Femur (tissue), 1 donor: ENCODE results near the gene NDUFA13.
A peak's percentile ranks its signal among the peaks of the same experiment; 100 is the strongest.

Experiments
- DNase-seq: peaks from one replicate; pipeline ENCODE4 v3.0.0-alpha.2; 2017

Gene NDUFA13

GRCh38 chr19:19549804-19550464 is 33.9 kb downstream of the NDUFA13 start:
- no peak for DNase-seq

DNA sequence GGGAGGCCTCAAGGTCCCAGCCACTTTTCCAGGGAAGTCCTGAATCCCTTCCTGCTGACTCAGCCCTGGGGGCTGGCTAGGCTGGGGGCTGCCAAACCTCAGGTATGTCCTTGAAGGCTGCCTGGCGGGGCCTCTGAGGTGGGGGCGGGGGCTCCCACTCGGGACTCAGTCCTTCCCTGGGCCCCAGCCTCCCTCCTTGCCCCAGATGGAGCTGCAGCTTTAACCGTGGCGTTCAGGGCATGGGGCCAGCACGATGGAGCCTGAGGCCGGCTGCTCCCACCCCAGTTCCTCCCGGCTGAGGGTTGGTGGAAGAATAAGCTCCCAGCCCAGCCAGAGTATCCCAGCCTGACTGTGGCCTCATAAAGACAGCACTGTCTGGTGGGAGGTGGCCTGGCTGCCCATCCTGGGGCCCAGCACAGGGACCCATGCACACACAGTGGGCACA is 34.5 kb downstream of the NDUFA13 start:
- peak; percentile 86 for DNase-seq

- DNase-seq, result peak; percentile 19
Observed at GRCh38 chr19:19550972-19551852, 35.2 kb downstream of the NDUFA13 start.

DNA sequence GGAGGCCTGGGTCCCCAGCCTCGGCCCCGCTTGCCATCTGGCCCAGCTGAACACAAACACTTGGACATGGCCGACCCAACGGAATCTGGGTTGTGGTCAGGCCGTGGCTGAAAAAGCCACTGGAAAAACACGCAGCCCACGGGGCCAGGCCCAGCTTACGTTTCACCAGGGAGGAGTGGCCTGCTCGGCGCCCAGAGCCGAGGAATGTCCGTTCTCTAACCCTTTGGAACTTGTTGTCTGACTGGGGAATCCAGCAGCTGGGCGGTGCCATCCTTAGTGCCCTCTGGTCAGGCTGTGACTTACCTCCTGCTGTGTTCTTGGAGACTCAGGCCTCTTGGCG is 35.8 kb downstream of the NDUFA13 start:
- DNase-seq, result peak; percentile 83

GRCh38 chr19:19552798-19553197 is 36.8 kb downstream of the NDUFA13 start:
- DNase-seq, result peak; percentile 64

DNA sequence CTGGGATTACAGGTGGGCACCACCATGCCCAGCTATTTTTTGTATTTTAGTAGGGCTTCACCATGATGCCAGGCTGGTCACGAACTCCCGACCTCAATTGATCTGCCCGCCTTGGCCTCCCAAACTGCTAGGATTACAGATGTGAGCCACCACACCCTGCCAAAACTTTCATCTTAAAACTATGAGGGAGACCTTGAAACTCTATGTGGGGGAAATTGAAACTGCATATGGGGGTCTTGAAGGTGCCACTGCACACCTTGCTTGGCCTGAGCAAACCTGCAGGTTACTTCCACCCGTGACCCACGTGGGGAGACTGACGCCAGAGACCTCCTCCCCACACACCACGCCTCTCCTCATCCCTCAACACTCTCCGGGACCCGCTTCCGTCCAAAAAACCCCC is 37.6 kb downstream of the NDUFA13 start:
- no peak for DNase-seq

- DNase-seq, result no peak
Observed at GRCh38 chr19:19554074-19555023, 38.3 kb downstream of the NDUFA13 start.

DNA sequence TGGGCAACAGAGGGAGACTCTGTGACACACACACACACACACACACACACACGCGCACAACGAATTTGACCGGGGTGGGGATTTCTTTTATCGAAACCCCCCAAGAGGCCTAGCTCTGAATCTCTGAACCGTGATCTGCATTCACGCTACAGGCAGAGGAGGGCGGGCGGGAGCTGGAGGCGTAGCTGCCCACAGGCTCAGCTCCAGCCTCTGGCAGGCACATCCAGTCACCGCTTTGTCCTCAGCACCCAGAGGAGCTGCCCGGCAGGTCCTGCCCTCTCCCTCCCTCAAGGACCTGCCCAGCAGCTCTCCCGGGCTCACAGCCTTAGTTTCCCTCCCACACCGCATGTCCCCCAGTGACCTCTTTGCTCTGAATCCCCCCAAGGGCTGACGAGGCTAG is 42.0 kb downstream of the NDUFA13 start:
- no peak for DNase-seq

- no peak for DNase-seq
Observed at GRCh38 chr19:19558636-19559035, 42.6 kb downstream of the NDUFA13 start.

DNA sequence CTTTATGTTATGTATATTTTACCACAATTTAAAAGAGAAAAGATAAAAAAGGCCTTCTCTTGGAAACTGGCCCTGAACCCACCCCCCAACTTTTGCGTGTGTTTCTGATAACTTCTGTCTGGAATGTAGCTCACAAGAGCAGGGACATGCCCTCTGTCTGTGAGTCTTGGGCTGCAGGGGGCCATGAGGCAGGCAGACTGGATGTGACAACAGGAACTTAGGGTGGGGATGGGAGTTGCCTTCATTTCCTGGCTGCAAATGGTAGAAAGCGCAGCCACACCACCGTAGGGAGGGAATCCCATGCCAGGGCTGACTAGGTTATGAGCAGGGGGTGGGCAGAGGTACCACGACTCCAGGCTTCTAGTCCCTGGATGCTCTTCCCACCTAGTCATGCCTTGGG is 43.9 kb downstream of the NDUFA13 start:
- no peak for DNase-seq

DNA sequence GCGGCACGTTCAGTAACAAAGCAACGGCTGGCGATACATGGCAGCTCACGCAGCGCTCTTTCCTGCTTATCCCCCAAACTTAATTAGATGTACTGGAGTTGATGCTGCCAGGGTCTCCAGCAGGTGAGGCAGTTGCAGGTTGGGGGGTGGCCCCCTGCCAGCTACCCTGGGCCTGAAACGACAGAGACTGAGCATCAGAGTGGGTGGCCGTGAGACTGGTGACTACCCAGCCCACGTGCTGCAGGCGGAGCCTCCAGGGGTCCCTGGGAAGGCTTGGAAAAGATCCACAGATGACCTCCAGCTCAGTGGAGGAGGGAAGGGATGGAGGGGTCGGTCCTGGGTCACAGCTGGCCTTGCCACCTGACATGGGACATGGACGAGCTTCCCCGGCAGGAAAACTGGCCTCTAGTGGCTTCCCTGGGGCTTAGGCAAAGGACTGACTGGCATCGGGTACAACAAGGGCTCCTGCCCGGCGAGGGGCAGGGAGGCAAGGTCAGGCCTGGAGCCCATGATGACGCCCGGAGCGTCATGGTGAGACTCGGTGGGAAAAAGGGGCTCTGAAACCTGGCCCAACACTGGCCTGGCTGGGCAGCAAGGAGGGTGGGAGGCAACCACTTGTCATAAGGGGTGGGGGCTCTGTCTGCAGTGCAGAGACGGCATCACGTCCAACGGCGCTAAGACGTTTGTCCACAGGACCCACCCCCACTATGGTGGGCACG is 46.1 kb downstream of the NDUFA13 start:
- DNase-seq, result no peak

GRCh38 chr19:19562665-19563347 is 46.8 kb downstream of the NDUFA13 start:
- no peak for DNase-seq

DNA sequence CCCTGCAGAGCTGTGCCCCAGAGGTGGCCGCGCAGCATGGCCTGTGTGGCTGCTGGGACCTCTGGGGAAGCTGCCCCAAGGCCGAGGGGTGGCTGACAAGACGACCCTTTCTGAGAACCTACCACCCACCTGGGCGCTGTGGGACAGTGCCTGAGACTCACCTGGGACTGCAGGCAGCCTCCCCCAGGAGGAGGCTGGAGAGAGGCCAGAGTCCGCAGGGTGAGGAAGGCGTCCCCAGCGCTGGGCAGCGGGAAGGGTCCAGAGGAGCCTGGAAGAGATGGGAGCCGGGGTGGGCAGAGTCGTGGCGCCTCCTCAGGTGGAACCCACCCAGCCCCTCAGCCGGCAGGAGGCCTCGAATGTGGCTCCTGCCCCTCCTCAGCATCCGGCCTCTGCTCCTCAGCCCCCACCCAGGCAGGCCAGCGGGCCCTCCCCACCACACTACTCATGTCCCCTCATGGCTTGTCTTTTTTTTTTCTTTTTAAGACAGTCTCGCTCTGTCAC is 47.4 kb downstream of the NDUFA13 start:
- DNase-seq, result no peak

DNA sequence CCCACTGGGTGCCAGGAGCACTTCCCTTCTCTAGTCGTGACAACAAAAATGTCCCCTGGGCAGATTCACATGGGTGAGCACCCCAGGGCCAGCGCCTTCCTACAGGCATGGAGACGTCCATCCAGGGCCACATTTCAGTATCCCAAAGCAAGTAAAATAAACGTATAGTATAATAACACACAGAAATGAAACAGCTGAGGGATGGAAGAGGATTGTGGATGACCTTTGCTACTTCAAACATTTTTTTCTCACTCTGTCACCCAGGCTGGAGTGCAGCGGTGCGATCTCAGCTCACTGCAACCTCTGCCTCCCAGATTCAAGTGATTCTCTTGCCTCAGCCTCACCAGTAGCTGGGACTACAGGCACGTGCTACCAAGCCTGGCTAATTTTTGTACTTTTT is 50.3 kb downstream of the NDUFA13 start:
- no peak for DNase-seq

DNA sequence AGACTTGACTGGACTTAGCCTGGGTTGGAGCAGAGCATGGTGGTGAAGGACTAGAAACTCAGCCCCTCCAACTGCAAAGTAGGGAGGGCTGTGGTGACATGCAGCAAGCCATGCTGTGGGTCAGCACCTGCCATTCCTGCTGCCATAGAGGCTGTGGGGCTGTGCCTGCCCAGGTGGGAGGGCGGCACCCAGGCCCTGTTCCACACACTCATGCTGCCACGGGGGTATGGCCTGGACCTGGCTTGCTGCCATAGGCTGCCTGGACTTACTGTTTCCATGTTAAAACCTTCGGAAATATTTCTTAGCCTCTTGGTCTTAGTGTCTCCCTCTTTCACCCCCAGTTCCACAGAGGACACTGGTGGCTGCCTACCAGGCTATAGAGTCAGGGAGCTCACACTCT is 51.4 kb downstream of the NDUFA13 start:
- no peak for DNase-seq

- DNase-seq, result no peak
Observed at GRCh38 chr19:19568802-19569756, 53.1 kb downstream of the NDUFA13 start.

DNA sequence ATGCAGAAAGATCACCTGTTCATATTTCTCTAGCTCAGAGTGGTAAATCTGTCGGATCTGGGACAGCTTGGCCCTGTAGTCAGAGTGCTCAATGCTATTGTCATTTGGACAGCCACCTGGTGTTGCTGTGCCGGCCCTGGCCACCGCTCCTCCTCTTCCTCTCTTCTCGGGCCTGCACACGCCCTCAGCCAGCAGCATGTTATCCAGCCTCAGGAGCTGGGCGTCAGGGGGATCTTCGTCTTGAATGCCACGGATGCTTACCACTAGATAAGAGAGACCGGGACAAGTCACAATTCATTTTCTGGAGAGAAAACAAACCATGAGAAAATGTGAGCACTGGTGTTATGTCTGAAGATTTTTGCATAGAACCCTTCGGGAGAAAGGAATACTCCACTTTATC is 54.5 kb downstream of the NDUFA13 start:
- no peak for DNase-seq

- no peak for DNase-seq
Observed at GRCh38 chr19:19571071-19571786, 55.2 kb downstream of the NDUFA13 start.

DNA sequence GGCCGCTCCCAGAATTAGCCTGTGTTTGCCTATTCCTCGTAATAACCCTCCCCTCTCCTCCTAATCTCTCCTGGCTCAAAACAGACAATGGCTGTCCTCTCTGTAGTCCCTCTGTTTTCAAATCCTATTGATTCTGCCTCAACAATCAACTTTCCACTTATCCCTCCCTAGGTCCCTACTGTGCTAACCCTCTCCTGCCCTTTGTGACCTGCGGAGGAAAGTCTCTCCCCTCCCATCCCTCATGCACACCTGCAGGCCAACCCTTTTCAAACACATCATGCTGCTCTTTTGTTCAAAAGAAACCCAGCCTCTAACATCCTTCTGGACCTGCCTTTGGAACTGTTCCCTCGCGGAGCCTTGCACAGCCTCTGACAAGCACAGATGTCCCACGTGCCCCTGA is 59.4 kb downstream of the NDUFA13 start:
- no peak for DNase-seq
